Measurements from ENCODE around the gene CCR5AS.

The CCR5AS gene

GRCh38 chr3:46408853-46409252, 2.0 kb upstream of the CCR5AS start:
- TF ChIP-seq SP4 (IDR thresholded peaks at IDR 0.05; ENCODE audit: low read length) = no peak
- TF ChIP-seq RAD21 (IDR thresholded peaks at IDR 0.05 in 1 of 2, conservative IDR thresholded peaks at IDR 0.05 in 1 of 2; ENCODE audit: low read depth in 2 of 2, low read length in 2 of 2) = peak; percentile 16 to 42; a peak in 2 of 4 replicates
- TF ChIP-seq CTCF (IDR thresholded peaks at IDR 0.05; ENCODE audit: control extremely low read depth in 1 of 3, insufficient read depth in 1 of 3, low read depth in 1 of 3, low read length in 3 of 3) = peak in 2 of 3 experiments; percentile 14 to 27; a peak in 2 of 4 replicates

More at GRCh38 chr3:46408853-46409252, 2.0 kb upstream of the CCR5AS start:
- Histone ChIP-seq H3K18ac (ENCODE audit: extremely low read depth, low read length) (no peak overlapping the region), H2AK5ac (ENCODE audit: low read depth, low read length) (no peak overlapping the region), H3K9me3 (ENCODE audit: insufficient read depth in 2 of 2, low read depth in 1 of 2, low read length in 1 of 2) (no peaks in the 10 kb centered on the region), H4K5ac (ENCODE audit: insufficient read length, low read depth, low read length) (no peak overlapping the region), H3K23me2 (ENCODE audit: low read depth, low read length) (no peaks in the 10 kb centered on the region), H3K9ac (replicated peaks in 1 of 4; ENCODE audit: extremely low read depth in 1 of 4, low read depth in 3 of 4, low read length in 3 of 4) (no peak overlapping the region), H2BK15ac (ENCODE audit: low read length) (no peak overlapping the region), H4K8ac (ENCODE audit: extremely low read depth, insufficient read depth, low read length) (no peak overlapping the region), H3K4me1 (replicated peaks in 1 of 4; ENCODE audit: control insufficient read depth in 3 of 4, insufficient read depth in 4 of 4, low read length in 3 of 4) (no peaks in the 10 kb centered on the region), H3K79me2 (ENCODE audit: control insufficient read depth in 1 of 2, insufficient read depth in 2 of 2, low read length in 2 of 2) (no peaks in the 10 kb centered on the region), H3K56ac (replicated peaks; ENCODE audit: insufficient read length, low read depth, low read length) (no peak overlapping the region), H2BK12ac (ENCODE audit: low read depth, low read length) (no peak overlapping the region), H3K79me1 (ENCODE audit: low read depth, low read length) (no peaks in the 10 kb centered on the region), H4K91ac (replicated peaks; ENCODE audit: insufficient read length, low read length) (no peak overlapping the region), H3K36me3 (ENCODE audit: control insufficient read depth in 2 of 4, insufficient read depth in 4 of 4, low read length in 3 of 4) (no peaks in the 10 kb centered on the region), H3K27me3 (replicated peaks in 1 of 4; ENCODE audit: control insufficient read depth in 3 of 4, extremely low read depth in 1 of 4, insufficient read depth in 3 of 4, low read length in 3 of 4) (no peaks in the 10 kb centered on the region; a peak in 1 of 7 replicates), H2BK20ac (ENCODE audit: low read length) (no peak overlapping the region), H2BK5ac (ENCODE audit: low read depth, low read length) (no peak overlapping the region), H3K4ac (replicated peaks; ENCODE audit: insufficient read length, low read depth, low read length) (no peak overlapping the region), H3K23ac (ENCODE audit: insufficient read length) (no peak overlapping the region), H3K27ac (ENCODE audit: low read depth, low read length) (no peak overlapping the region), H4K20me1 (replicated peaks in 1 of 2; ENCODE audit: control insufficient read depth in 1 of 2, insufficient read depth in 2 of 2, low read length in 2 of 2) (no peaks in the 10 kb centered on the region), H2BK120ac (replicated peaks; ENCODE audit: low read depth, low read length) (no peak overlapping the region), H2AFZ (ENCODE audit: low read length) (no peak overlapping the region), H3K4me3 (ENCODE audit: extremely low read depth in 1 of 4, insufficient read depth in 2 of 4, low read depth in 3 of 4, low read length in 4 of 4) (no peak overlapping the region), H3K4me2 (ENCODE audit: insufficient read depth in 1 of 2, low read depth in 2 of 2, low read length in 2 of 2) (no peak overlapping the region), H3K14ac (ENCODE audit: insufficient read length) (no peak overlapping the region)
- ChIA-PET POLR2A (ENCODE audit: partially characterized antibody) (no interaction called here), CTCF (ENCODE audit: partially characterized antibody) (interaction anchor here (0.6 to 5.3 kb wide), 8 partner anchors 12 to 277 kb away, joined by 3 to 31 read pairs (median 8); partner anchors contain the start of gene CCR1)
- DNase-seq (ENCODE audit: low read depth in 1 of 2, low spot score in 2 of 2) = no peak
- no peak for FAIRE-seq
- WGBS, 2 experiments (ENCODE audit: extremely low coverage in 1 of 2, insufficient coverage in 1 of 2, insufficient read length in 1 of 2, insufficient replicate concordance in 2 of 2, low coverage in 1 of 2, low lambda C conversion rate in 2 of 2, missing lambda C conversion rate in 1 of 2) = 85% methylated on average over 7 of the region's 7 CpGs; no CpG with 5 or more reads in 1 of the 2 experiments
